ENCODE results near the gene CCAR1.

DNA sequence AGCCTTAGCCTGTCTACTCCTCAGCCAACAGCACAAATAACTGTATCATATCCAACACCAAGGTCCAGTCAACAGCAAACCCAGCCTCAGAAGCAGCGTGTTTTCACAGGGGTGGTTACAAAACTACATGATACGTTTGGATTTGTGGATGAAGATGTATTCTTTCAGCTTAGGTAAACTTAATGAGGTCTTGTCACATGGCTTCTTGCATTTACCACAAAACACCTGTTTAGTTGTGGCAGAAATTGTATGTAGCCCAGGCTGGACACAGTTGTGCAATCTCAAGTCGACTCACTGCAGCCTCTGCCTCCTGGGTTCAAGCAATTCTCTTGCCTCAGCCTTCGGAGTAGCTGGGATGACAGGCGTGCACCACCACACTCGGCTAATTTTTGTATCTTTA is 21.4 kb downstream of the CCAR1 start:
- TF ChIP-seq CTCF (IDR thresholded peaks at IDR 0.05): no peak
- TF ChIP-seq POLR2A (IDR thresholded peaks at IDR 0.05): no peak
- TF ChIP-seq EP300 (IDR thresholded peaks at IDR 0.05): no peak

Data from stomach (tissue), 4 donors.